Measurements from ENCODE around the gene WDR1.

DNA sequence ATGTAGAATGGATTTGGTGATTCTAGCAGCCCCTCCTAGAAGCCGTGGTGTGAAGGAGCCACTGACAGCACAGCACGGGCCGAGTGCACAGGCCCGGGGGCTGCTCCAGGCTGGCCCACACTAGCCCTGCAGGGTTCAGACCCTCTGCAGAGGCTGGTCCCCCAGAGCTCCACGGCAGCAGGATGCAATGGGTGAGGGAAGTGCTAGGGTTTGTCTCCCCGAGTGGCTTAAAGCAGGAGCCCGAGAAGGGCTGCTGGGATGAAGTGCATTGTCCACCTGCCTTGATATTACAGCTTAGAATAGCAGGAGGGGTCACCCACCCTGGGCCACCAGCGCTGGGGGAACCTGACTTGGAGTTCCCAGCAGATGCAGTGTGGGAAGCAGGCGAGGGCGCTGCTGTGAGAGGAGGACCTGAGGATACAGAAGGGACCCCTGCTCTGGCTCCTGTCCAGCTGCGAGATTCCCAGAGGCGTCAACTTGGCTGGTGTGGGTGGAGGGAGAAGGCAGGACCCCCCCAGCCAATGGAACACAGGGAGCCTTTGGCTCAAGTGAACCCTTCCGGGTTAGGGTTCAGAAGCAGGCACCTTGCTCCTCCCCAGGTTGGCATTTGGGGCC lies 30.0 kb downstream of the WDR1 start:
- TF ChIP-seq POLR2A (IDR thresholded peaks at IDR 0.05; ENCODE audit: low read depth, low read length): no peak
- TF ChIP-seq MYC (IDR thresholded peaks at IDR 0.05; ENCODE audit: low read depth, low read length): no peak
- TF ChIP-seq, protein P1, sequence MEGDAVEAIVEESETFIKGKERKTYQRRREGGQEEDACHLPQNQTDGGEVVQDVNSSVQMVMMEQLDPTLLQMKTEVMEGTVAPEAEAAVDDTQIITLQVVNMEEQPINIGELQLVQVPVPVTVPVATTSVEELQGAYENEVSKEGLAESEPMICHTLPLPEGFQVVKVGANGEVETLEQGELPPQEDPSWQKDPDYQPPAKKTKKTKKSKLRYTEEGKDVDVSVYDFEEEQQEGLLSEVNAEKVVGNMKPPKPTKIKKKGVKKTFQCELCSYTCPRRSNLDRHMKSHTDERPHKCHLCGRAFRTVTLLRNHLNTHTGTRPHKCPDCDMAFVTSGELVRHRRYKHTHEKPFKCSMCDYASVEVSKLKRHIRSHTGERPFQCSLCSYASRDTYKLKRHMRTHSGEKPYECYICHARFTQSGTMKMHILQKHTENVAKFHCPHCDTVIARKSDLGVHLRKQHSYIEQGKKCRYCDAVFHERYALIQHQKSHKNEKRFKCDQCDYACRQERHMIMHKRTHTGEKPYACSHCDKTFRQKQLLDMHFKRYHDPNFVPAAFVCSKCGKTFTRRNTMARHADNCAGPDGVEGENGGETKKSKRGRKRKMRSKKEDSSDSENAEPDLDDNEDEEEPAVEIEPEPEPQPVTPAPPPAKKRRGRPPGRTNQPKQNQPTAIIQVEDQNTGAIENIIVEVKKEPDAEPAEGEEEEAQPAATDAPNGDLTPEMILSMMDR (IDR thresholded peaks at IDR 0.05; ENCODE audit: extremely low read depth in 1 of 2, insufficient read depth in 1 of 2, low read depth in 1 of 2, low read length in 2 of 2): no peak
- no peak for TF ChIP-seq EZH2 (IDR thresholded peaks at IDR 0.05; ENCODE audit: borderline replicate concordance, low read depth, low read length, severe bottlenecking)
